ENCODE results near the gene ADAMTS2.

DNA sequence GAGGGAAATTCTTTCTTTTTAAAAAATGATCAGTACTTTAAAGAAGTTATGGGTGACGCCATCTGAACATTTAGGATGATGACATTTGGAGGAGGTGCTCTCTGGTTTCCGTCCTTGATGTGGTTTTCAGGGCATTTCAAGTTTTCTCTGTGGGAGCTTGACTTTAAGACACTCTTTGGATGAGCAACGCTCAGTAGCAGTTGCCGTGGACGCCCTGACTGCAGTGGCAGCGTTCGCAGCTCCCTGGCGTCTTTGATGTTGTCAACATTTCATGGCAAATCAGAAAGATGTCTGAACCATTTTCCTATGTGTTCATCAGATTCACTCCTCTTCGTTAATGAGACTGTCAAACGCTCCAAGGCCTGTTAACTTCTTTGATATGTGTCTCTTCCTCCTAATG lies 199.0 kb downstream of the ADAMTS2 start:
- no peak for TF ChIP-seq FOXA1 (IDR thresholded peaks at IDR 0.05)
- TF ChIP-seq FOXM1 (IDR thresholded peaks at IDR 0.05; ENCODE audit: borderline replicate concordance) = no peak
- TF ChIP-seq SP1 (IDR thresholded peaks at IDR 0.05) = no peak
- TF ChIP-seq BHLHE40 (IDR thresholded peaks at IDR 0.05; ENCODE audit: borderline replicate concordance) = no peak
- no peak for TF ChIP-seq SUZ12 (IDR thresholded peaks at IDR 0.05)
- no peak for TF ChIP-seq TARDBP (IDR thresholded peaks at IDR 0.05)
- TF ChIP-seq LEF1 (IDR thresholded peaks at IDR 0.05; ENCODE audit: borderline replicate concordance) = no peak
- TF ChIP-seq ELF4 (IDR thresholded peaks at IDR 0.05) = no peak
- TF ChIP-seq NFRKB (IDR thresholded peaks at IDR 0.05) = no peak
- no peak for TF ChIP-seq HDGF (IDR thresholded peaks at IDR 0.05; ENCODE audit: borderline replicate concordance)
- TF ChIP-seq ZNF384 (IDR thresholded peaks at IDR 0.05) = no peak
